Smooth muscle cell (in vitro differentiated cells): ENCODE data around the gene FAT2. TPM values are rescaled to one million over a fixed set of nuclear protein-coding genes. Genes with fewer than 3 reads are reported as not detected.
A peak's percentile ranks its signal among the peaks of the same experiment; 100 is the strongest.

Experiments
- DNase-seq: peaks from one replicate; lab custom pipeline; 2025; ENCODE audit not compliant: unreplicated experiment; lab: John Stamatoyannopoulos, UW
- H2AFZ ChIP-seq: fragments of 200-600 bp; sonication (generic); 2 replicates; pipeline ENCODE4 v1.6.0; 2016; ENCODE audit warnings: antibody characterized with exemption, low read depth, mild to moderate bottlenecking
- H3F3A ChIP-seq: fragments of 200-600 bp; sonication (generic); 2 replicates; pipeline ENCODE4 v1.6.0; 2017; ENCODE audit warnings: antibody characterized with exemption, low read depth
- H3K27ac ChIP-seq: fragments of 200-600 bp; sonication (generic); 2 replicates; pipeline ENCODE4 v1.5.1; 2016; ENCODE audit warnings: low read depth, mild to moderate bottlenecking
- H3K27me3 ChIP-seq: fragments of 200-600 bp; sonication (generic); 2 replicates; pipeline ENCODE4 v1.6.1; 2016; ENCODE audit warnings: low read depth, mild to moderate bottlenecking
- H3K36me3 ChIP-seq: fragments of 200-600 bp; sonication (generic); 2 replicates; pipeline ENCODE4 v1.5.1; 2016; ENCODE audit warnings: low read depth
- H3K4me1 ChIP-seq: fragments of 200-600 bp; sonication (generic); 2 replicates; pipeline ENCODE4 v1.5.1; 2016; ENCODE audit warnings: low read depth
- H3K4me2 ChIP-seq: fragments of 200-600 bp; sonication (generic); 2 replicates; pipeline ENCODE4 v1.6.0; 2016; ENCODE audit warnings: mild to moderate bottlenecking
- H3K4me3 ChIP-seq: fragments of 200-600 bp; sonication (generic); 2 replicates; pipeline ENCODE4 v1.5.1; 2016; ENCODE audit warnings: mild to moderate bottlenecking
- H3K79me2 ChIP-seq: fragments of 200-600 bp; sonication (generic); 2 replicates; pipeline ENCODE4 v1.6.0; 2016; ENCODE audit warnings: low read depth, mild to moderate bottlenecking
- H3K9ac ChIP-seq: fragments of 200-600 bp; sonication (generic); 2 replicates; pipeline ENCODE4 v1.6.0; 2016; ENCODE audit warnings: low read depth
- H3K9me3 ChIP-seq: fragments of 200-600 bp; sonication (generic); replicated peaks from 2 replicates; pipeline ENCODE4 v1.5.1; 2016; ENCODE audit warnings: low read depth
- H4K20me1 ChIP-seq: fragments of 200-600 bp; sonication (generic); 2 replicates; pipeline ENCODE4 v1.6.0; 2016; ENCODE audit warnings: low read depth
- WGBS: methylation state at CpG from one replicate; pipeline ENCODE4 v1.1.7; 2016; ENCODE audit warnings: low lambda C conversion rate; 5-methylcytosine and 5-hydroxymethylcytosine counted together
- polyA plus RNA-seq: library from polyadenylated mRNA; unstranded; fragments of >200 nt; fragmentation: Nextera tagmentation; extraction: Ambion mirVana; gene quantifications from 2 replicates; pipeline ENCODE4 v1.2.1, GENCODE V29; 2016
- total RNA-seq: library from RNA; depleted of rRNA; stranded (reverse); fragments of >200 nt; gene quantifications from 2 replicates; pipeline ENCODE4 v1.2.3, GENCODE V29; 2014
- TF ChIP-seq, protein P1 (sequence below): fragments of 200-600 bp; sonication (generic); IDR thresholded peaks from 2 replicates; pipeline ENCODE4 v1.5.1; 2017; ENCODE audit warnings: borderline replicate concordance, mild to moderate bottlenecking, antibody characterized with exemption; ENCODE audit not compliant: insufficient read depth, poor library complexity, severe bottlenecking

FAT2 gene
- total RNA-seq (7.0 and 10.1 TPM in 2 replicates), polyA plus RNA-seq (0.65 and 3.8 TPM in 2 replicates)

- WGBS = 47% methylated on average over 13 of the region's 13 CpGs
- Histone ChIP-seq H3K27ac (no peak within 1 kb of the TSS), H3K4me1 (peaks cover 12% of the 10 kb centered on the region), H4K20me1 (no peaks in the 10 kb centered on the region), H3K9me3 (no peaks in the 10 kb centered on the region), H3K4me3 (peak within 1 kb of the TSS; percentile 24), H2AFZ (no peak within 1 kb of the TSS), H3K9ac (no peak within 1 kb of the TSS), H3F3A (no peaks in the 10 kb centered on the region), H3K36me3 (no peaks in the 10 kb centered on the region), H3K4me2 (peak within 1 kb of the TSS; percentile 53), H3K79me2 (no peaks in the 10 kb centered on the region), H3K27me3 (peaks cover 35% of the 10 kb centered on the region)
- DNase-seq = no peak
- TF ChIP-seq, protein P1, sequence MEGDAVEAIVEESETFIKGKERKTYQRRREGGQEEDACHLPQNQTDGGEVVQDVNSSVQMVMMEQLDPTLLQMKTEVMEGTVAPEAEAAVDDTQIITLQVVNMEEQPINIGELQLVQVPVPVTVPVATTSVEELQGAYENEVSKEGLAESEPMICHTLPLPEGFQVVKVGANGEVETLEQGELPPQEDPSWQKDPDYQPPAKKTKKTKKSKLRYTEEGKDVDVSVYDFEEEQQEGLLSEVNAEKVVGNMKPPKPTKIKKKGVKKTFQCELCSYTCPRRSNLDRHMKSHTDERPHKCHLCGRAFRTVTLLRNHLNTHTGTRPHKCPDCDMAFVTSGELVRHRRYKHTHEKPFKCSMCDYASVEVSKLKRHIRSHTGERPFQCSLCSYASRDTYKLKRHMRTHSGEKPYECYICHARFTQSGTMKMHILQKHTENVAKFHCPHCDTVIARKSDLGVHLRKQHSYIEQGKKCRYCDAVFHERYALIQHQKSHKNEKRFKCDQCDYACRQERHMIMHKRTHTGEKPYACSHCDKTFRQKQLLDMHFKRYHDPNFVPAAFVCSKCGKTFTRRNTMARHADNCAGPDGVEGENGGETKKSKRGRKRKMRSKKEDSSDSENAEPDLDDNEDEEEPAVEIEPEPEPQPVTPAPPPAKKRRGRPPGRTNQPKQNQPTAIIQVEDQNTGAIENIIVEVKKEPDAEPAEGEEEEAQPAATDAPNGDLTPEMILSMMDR = no peak
Measured at GRCh38 chr5:151591144-151591819, at the start of gene FAT2. TSS of gene FAT2 (minus strand) at chr5:151591331. CDS start at chr5:151568931, 22,400 bp downstream.

DNA sequence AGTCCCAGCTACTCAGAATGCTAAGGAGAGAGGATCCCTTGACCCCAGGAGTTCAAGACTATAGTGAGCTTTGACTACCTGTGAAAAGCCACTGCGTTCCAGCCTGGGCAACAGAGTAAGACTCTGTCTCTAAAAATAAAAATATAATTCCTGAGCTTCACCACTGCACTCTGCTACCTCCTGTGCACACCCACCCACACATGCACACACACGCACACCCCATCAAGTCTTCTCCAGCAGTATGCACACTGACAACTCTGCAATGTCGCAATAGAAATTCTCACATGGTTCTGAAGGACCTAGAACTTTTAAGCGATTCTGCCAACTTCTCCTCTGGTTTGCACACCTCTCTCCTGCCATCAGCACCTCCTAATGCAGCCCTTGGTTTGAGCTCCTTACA lies 47.5 kb upstream of the FAT2 start:
- H3K9me3 ChIP-seq = no peaks in the 10 kb centered on the region
- H3K36me3 ChIP-seq = no peaks in the 10 kb centered on the region
- no peaks in the 10 kb centered on the region for H3F3A ChIP-seq
- H3K79me2 ChIP-seq = no peaks in the 10 kb centered on the region
- 82% methylated on average over 4 of the region's 4 CpGs for WGBS
- no peak overlapping the region for H3K4me2 ChIP-seq
- no peak overlapping the region for H2AFZ ChIP-seq
- no peak for DNase-seq
- H3K4me1 ChIP-seq = no peaks in the 10 kb centered on the region
- H4K20me1 ChIP-seq = no peaks in the 10 kb centered on the region
- no peak overlapping the region for H3K27ac ChIP-seq
- TF ChIP-seq, protein P1 = no peak
- H3K4me3 ChIP-seq = no peak overlapping the region
- no peak overlapping the region for H3K9ac ChIP-seq
- peaks cover 28% of the 10 kb centered on the region for H3K27me3 ChIP-seq

- no peak for DNase-seq
- no peak overlapping the region for H2AFZ ChIP-seq
- no peaks in the 10 kb centered on the region for H3K36me3 ChIP-seq
- no peak overlapping the region for H3K4me3 ChIP-seq
- peaks cover 28% of the 10 kb centered on the region for H3K27me3 ChIP-seq
- no peaks in the 10 kb centered on the region for H3F3A ChIP-seq
- no peaks in the 10 kb centered on the region for H3K79me2 ChIP-seq
- no peak overlapping the region for H3K4me2 ChIP-seq
- no peaks in the 10 kb centered on the region for H4K20me1 ChIP-seq
- no peak overlapping the region for H3K9ac ChIP-seq
- H3K4me1 ChIP-seq = no peaks in the 10 kb centered on the region
- H3K9me3 ChIP-seq = no peaks in the 10 kb centered on the region
- no peak overlapping the region for H3K27ac ChIP-seq
- WGBS = 70% methylated on average over 5 of the region's 5 CpGs
- TF ChIP-seq, protein P1 = no peak
Measured at GRCh38 chr5:151637676-151638075, 46.5 kb upstream of the FAT2 start.

DNA sequence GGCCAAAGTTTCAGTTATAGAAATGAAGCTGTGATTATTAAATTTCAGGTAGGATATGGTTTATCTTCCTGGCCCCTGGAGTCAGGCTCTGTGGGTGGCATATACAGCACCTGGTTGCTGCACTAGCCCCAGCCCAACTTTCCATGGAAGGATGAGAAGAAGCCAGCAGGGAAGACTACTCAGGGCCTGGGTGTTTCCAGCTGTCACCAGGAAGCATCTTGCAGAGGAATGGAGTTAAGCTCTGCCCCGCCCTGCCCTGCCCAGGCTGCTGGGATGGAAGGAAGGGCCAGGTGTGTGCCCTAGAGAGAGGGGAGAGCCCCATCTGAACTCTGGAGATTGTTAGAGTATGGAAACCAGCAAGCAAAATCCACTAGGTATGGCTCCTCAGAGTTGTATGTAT lies 42.8 kb upstream of the FAT2 start:
- Histone ChIP-seq H3K79me2 (no peaks in the 10 kb centered on the region), H3K9ac (no peak overlapping the region), H3K27ac (no peak overlapping the region), H3K9me3 (no peaks in the 10 kb centered on the region), H3K4me1 (no peaks in the 10 kb centered on the region), H3K27me3 (peaks cover 31% of the 10 kb centered on the region), H3K4me2 (no peak overlapping the region), H3K4me3 (no peak overlapping the region), H4K20me1 (no peaks in the 10 kb centered on the region), H3K36me3 (no peaks in the 10 kb centered on the region), H3F3A (no peaks in the 10 kb centered on the region), H2AFZ (no peak overlapping the region)
- DNase-seq = no peak
- TF ChIP-seq, protein P1 = no peak
- 94% methylated on average over 1 of the region's 1 CpG for WGBS
